ENCODE results near the gene PPY. TPM values are rescaled to one million over a fixed set of nuclear protein-coding genes. Genes with fewer than 3 reads are reported as not detected.
"Not testable (repeated sequence)": the region's sequence is repeated elsewhere in the genome, so short reads cannot be mapped to it uniquely, and the experiment has no call there.

The PPY gene
- total RNA-seq, 4 donors from 2014 or later, result not detected

GRCh38 chr17:43931062-43931571, 11.2 kb downstream of the PPY start:
- 80 to 90% methylated on average over 1 to 2 of the region's 5 CpGs for WGBS, 2 donors (ENCODE audit: low coverage in 1 of 2)
- TF ChIP-seq CTCF (IDR thresholded peaks at IDR 0.05) (no peak), EP300 (IDR thresholded peaks at IDR 0.05) (no peak), POLR2AphosphoS5 (IDR thresholded peaks at IDR 0.05) (no peak), POLR2A (IDR thresholded peaks at IDR 0.05) (no peak)
- H3K4me1 ChIP-seq, result peaks cover 0 to 14% (median 8%) of the 10 kb centered on the region in 3 donors
- no peak overlapping the region for H3K4me3 ChIP-seq
- H3K9me3 ChIP-seq, result no peaks in the 10 kb centered on the region
- peaks cover 76% of the 10 kb centered on the region for H3K27me3 ChIP-seq
- no peaks in the 10 kb centered on the region for H3K36me3 ChIP-seq
- no peak for ATAC-seq
- H3K27ac ChIP-seq, result no peak overlapping the region

GRCh38 chr17:43928609-43929008, 13.7 kb downstream of the PPY start:
- Histone ChIP-seq H3K4me3 (no peak overlapping the region), H3K9me3 (no peaks in the 10 kb centered on the region), H3K4me1 (peaks cover 0 to 14% (median 8%) of the 10 kb centered on the region in 3 donors), H3K27ac (no peak overlapping the region), H3K27me3 (peaks cover 77% of the 10 kb centered on the region), H3K36me3 (no peaks in the 10 kb centered on the region)
- TF ChIP-seq POLR2A (IDR thresholded peaks at IDR 0.05), result no peak
- TF ChIP-seq CTCF (IDR thresholded peaks at IDR 0.05), result no peak
- TF ChIP-seq POLR2AphosphoS5 (IDR thresholded peaks at IDR 0.05), result no peak
- no peak for TF ChIP-seq EP300 (IDR thresholded peaks at IDR 0.05)
- ATAC-seq, result no peak
- WGBS, 2 donors (ENCODE audit: low coverage in 1 of 2), result 83 to 88% methylated on average over 1 of the region's 1 CpG

GRCh38 chr17:43927929-43928328, 14.3 kb downstream of the PPY start:
- not testable (repeated sequence) for ATAC-seq, H3K4me3 ChIP-seq, H3K9me3 ChIP-seq, H3K36me3 ChIP-seq, H3K27ac ChIP-seq
- Histone ChIP-seq H3K27me3 (peaks cover 76% of the 10 kb centered on the region), H3K4me1 (peaks cover 0 to 14% (median 8%) of the 10 kb centered on the region in 3 donors)
- WGBS, 2 donors (ENCODE audit: low coverage in 1 of 2), result 10 to 40% methylated on average over 2 to 5 of the region's 5 CpGs

- TF ChIP-seq POLR2A (IDR thresholded peaks at IDR 0.05) (no peak), CTCF (IDR thresholded peaks at IDR 0.05) (no peak), EP300 (IDR thresholded peaks at IDR 0.05) (no peak), POLR2AphosphoS5 (IDR thresholded peaks at IDR 0.05) (no peak)
- H3K27ac ChIP-seq, result no peak overlapping the region
- peaks cover 0 to 14% (median 8%) of the 10 kb centered on the region in 3 donors for H3K4me1 ChIP-seq
- 0% methylated on average over 2 of the region's 42 CpGs; no CpG with 5 or more reads in 1 of the 2 donors for WGBS, 2 donors (ENCODE audit: low coverage in 1 of 2)
- H3K36me3 ChIP-seq, result no peaks in the 10 kb centered on the region
- ATAC-seq, result no peak
- H3K4me3 ChIP-seq, result peak overlapping the region in 1 of 2 donors; percentile 43
- H3K27me3 ChIP-seq, result peaks cover 69% of the 10 kb centered on the region
- H3K9me3 ChIP-seq, result no peaks in the 10 kb centered on the region
Observed at GRCh38 chr17:43927060-43927864, 15.0 kb downstream of the PPY start.

- WGBS, 2 donors (ENCODE audit: low coverage in 1 of 2), result 100% methylated on average over 1 of the region's 2 CpGs; no CpG with 5 or more reads in 1 of the 2 donors
Observed at GRCh38 chr17:43924558-43924957, 17.7 kb downstream of the PPY start.

More at GRCh38 chr17:43924558-43924957, 17.7 kb downstream of the PPY start:
- Histone ChIP-seq H3K27me3 (peaks cover 76% of the 10 kb centered on the region), H3K4me3 (no peak overlapping the region), H3K36me3 (no peaks in the 10 kb centered on the region), H3K9me3 (no peaks in the 10 kb centered on the region), H3K4me1 (peaks cover 0 to 14% (median 8%) of the 10 kb centered on the region in 3 donors), H3K27ac (no peak overlapping the region)
- ATAC-seq, result no peak
- TF ChIP-seq POLR2A (IDR thresholded peaks at IDR 0.05), result no peak
- no peak for TF ChIP-seq CTCF (IDR thresholded peaks at IDR 0.05)
- no peak for TF ChIP-seq EP300 (IDR thresholded peaks at IDR 0.05)
- TF ChIP-seq POLR2AphosphoS5 (IDR thresholded peaks at IDR 0.05), result no peak
